Caco-2 (cell line): ENCODE measurements around the gene COX6A1. TPM values are rescaled to one million over a fixed set of nuclear protein-coding genes. Genes with fewer than 3 reads are reported as not detected.

ENCODE experiments used
- BruUV-seq: library from RNA; stranded (reverse); fragments of 400-500 nt; replicated peaks from 2 replicates; lab custom pipeline; 2021; lab: Mats Ljungman, UMichigan
- CTCF ChIA-PET: fragments of 300-600 bp; sonication (Branson Sonifier 250); formaldehyde crosslinking; loops from one replicate; lab custom pipeline; 2022; ENCODE audit warnings: antibody characterized with exemption; lab: Charles Lee
- POLR2A ChIA-PET: fragments of 300-600 bp; sonication (Branson Sonifier 250); formaldehyde crosslinking; loops from one replicate; lab custom pipeline; 2022; ENCODE audit warnings: antibody characterized with exemption; lab: Charles Lee
- DNase-seq, 2 experiments: peaks; one replicate each; pipeline versions ENCODE4 v3.0.0 to v3.0.0-alpha.2; 2020 to 2022
- H3K27me3 ChIP-seq: replicated peaks from 2 replicates; pipeline ENCODE4 v1.6.0; 2011; ENCODE audit warnings: low read length; ENCODE audit not compliant: control insufficient read depth, insufficient read depth
- H3K36me3 ChIP-seq: 2 replicates; pipeline ENCODE4 v1.5.1; 2011; ENCODE audit warnings: low read length; ENCODE audit not compliant: control insufficient read depth, insufficient read depth
- H3K4me1 ChIP-seq: fragments of 250-450 bp; sonication (Bioruptor Pico); 2 replicates; pipeline ENCODE4 v1.5.1; 2020; ENCODE audit warnings: mild to moderate bottlenecking
- H3K4me3 ChIP-seq: 2 replicates; pipeline ENCODE4 v1.5.1; 2011; ENCODE audit warnings: low read depth, mild to moderate bottlenecking, control low read depth, low read length
- H3K9me3 ChIP-seq: fragments of 250-450 bp; sonication (Bioruptor Pico); 2 replicates; pipeline ENCODE4 v1.5.1; 2020; ENCODE audit warnings: mild to moderate bottlenecking, moderate library complexity
- H3K27ac Mint-ChIP-seq: one replicate; pipeline ENCODE4 v1.8.0; 2022; ENCODE audit warnings: mixed read lengths; ENCODE audit not compliant: unreplicated experiment
- H3K27me3 Mint-ChIP-seq: one replicate; pipeline ENCODE4 v1.8.0; 2022; ENCODE audit warnings: mixed read lengths; ENCODE audit not compliant: insufficient read depth, unreplicated experiment
- H3K36me3 Mint-ChIP-seq: one replicate; pipeline ENCODE4 v1.8.0; 2022; ENCODE audit warnings: mild to moderate bottlenecking, mixed read lengths; ENCODE audit not compliant: insufficient read depth, unreplicated experiment
- H3K4me1 Mint-ChIP-seq: one replicate; pipeline ENCODE4 v1.8.0; 2022; ENCODE audit warnings: low read depth, mixed read lengths; ENCODE audit not compliant: unreplicated experiment
- H3K4me3 Mint-ChIP-seq: one replicate; pipeline ENCODE4 v1.8.0; 2022; ENCODE audit warnings: mild to moderate bottlenecking, moderate library complexity, mixed read lengths; ENCODE audit not compliant: unreplicated experiment
- H3K9me3 Mint-ChIP-seq: one replicate; pipeline ENCODE4 v1.8.0; 2022; ENCODE audit warnings: mixed read lengths; ENCODE audit not compliant: unreplicated experiment
- CTCF ChIP-seq, 2 experiments: fragments of 200-600 bp in 1 of 2; IDR thresholded peaks; 1 replicate in 1 of 2; 2 replicates in 1 of 2; pipeline versions ENCODE4 v1.5.1 to v1.8.0; 2011 to 2022; ENCODE audit warnings: antibody characterized with exemption in 1 of 2, control low read depth in 1 of 2, inconsistent platforms in 1 of 2, low read depth in 1 of 2, low read length in 1 of 2, mild to moderate bottlenecking in 1 of 2, moderate library complexity in 1 of 2; ENCODE audit not compliant: insufficient read depth in 1 of 2, severe bottlenecking in 1 of 2, unreplicated experiment in 1 of 2
- intact Hi-C: fragments of 100-400 bp; cut with micrococcal nuclease; formaldehyde crosslinking; loops from one replicate; pipeline ENCODE4 v1.10.0; 2022; ENCODE audit not compliant: unreplicated experiment
- total RNA-seq: library from RNA; stranded (reverse); gene quantifications from 2 replicates; pipeline ENCODE4 v1.2.3, GENCODE V29; 2022

Gene COX6A1
- total RNA-seq, 1 experiment from 2014 or later: 474 TPM

GRCh38 chr12:120489018-120489417 lies 51.1 kb downstream of the COX6A1 start:
- H3K4me3 Mint-ChIP-seq: no peak overlapping the region
- Histone ChIP-seq H3K27me3 (no peaks in the 10 kb centered on the region), H3K9me3 (no peaks in the 10 kb centered on the region), H3K4me3 (no peak overlapping the region), H3K36me3 (no peaks in the 10 kb centered on the region), H3K4me1 (no peaks in the 10 kb centered on the region)
- no TSS peak for BruUV-seq
- H3K27me3 Mint-ChIP-seq: no peaks in the 10 kb centered on the region
- ChIA-PET CTCF (no interaction called here), POLR2A (no interaction called here)
- no peak overlapping the region for H3K27ac Mint-ChIP-seq
- no peaks in the 10 kb centered on the region for H3K9me3 Mint-ChIP-seq
- TF ChIP-seq CTCF (IDR thresholded peaks at IDR 0.05; ENCODE audit: insufficient read depth in 1 of 2, low read depth in 1 of 2, low read length in 1 of 2, severe bottlenecking in 1 of 2, unreplicated experiment in 1 of 2): no peak
- intact Hi-C loops: no loop called here
- no peaks in the 10 kb centered on the region for H3K4me1 Mint-ChIP-seq
- DNase-seq: no peak
- H3K36me3 Mint-ChIP-seq: no peaks in the 10 kb centered on the region

GRCh38 chr12:120490325-120490724 lies 52.4 kb downstream of the COX6A1 start:
- no peak for TF ChIP-seq CTCF (IDR thresholded peaks at IDR 0.05; ENCODE audit: insufficient read depth in 1 of 2, low read depth in 1 of 2, low read length in 1 of 2, severe bottlenecking in 1 of 2, unreplicated experiment in 1 of 2)
- no peaks in the 10 kb centered on the region for H3K27me3 ChIP-seq
- H3K4me1 Mint-ChIP-seq: peaks cover 7% of the 10 kb centered on the region
- H3K4me3 ChIP-seq: no peak overlapping the region
- intact Hi-C loops: no loop called here
- H3K27ac Mint-ChIP-seq: no peak overlapping the region
- POLR2A ChIA-PET: no interaction called here
- H3K9me3 ChIP-seq: no peaks in the 10 kb centered on the region
- no peaks in the 10 kb centered on the region for H3K9me3 Mint-ChIP-seq
- 0 out of 2 replicates have a peak, but pooled peaks cover 6% of the 10 kb centered on the region for H3K4me1 ChIP-seq
- H3K4me3 Mint-ChIP-seq: no peak overlapping the region
- no peak for DNase-seq
- H3K36me3 Mint-ChIP-seq: no peaks in the 10 kb centered on the region
- CTCF ChIA-PET: interaction anchor here (0.6 kb wide), 1 partner anchor 307 kb away, joined by 4 read pairs; no protein-coding TSS in a partner anchor
- no peaks in the 10 kb centered on the region for H3K36me3 ChIP-seq
- BruUV-seq: no TSS peak
- no peaks in the 10 kb centered on the region for H3K27me3 Mint-ChIP-seq

Other genes with a start within 250 kb of the COX6A1 start
- 154 and 171 TPM in 2 replicates for gene GCN1, start 243.4 kb upstream of the COX6A1 start, total RNA-seq
- gene RPLP0, start 237.0 kb upstream of the COX6A1 start, total RNA-seq: 2,379 and 2,383 TPM in 2 replicates
- 150 and 162 TPM in 2 replicates for gene PXN, start 172.4 kb upstream of the COX6A1 start, total RNA-seq
- gene RNU4-2, start 146.2 kb upstream of the COX6A1 start, total RNA-seq: 3,944 and 3,946 TPM in 2 replicates
- gene RNU4-1, start 144.9 kb upstream of the COX6A1 start, total RNA-seq: 3,380 and 3,645 TPM in 2 replicates
- 2.1 and 3.6 TPM in 2 replicates for gene SIRT4, start 135.8 kb upstream of the COX6A1 start, total RNA-seq
- not detected in 2 replicates for gene PLA2G1B, start 110.3 kb upstream of the COX6A1 start, total RNA-seq
- gene MSI1, start 68.9 kb upstream of the COX6A1 start, total RNA-seq: 21.7 and 24.8 TPM in 2 replicates
- 34.5 and 36.7 TPM in 2 replicates for gene TRIAP1, start 8.3 kb downstream of the COX6A1 start, total RNA-seq
- gene GATC, start 8.3 kb downstream of the COX6A1 start, total RNA-seq: 30.9 and 33.2 TPM in 2 replicates
- 240 and 244 TPM in 2 replicates for gene SRSF9, start 31.6 kb downstream of the COX6A1 start, total RNA-seq
- 323 and 324 TPM in 2 replicates for gene DYNLL1, start 58.0 kb downstream of the COX6A1 start, total RNA-seq
- 20.7 and 20.9 TPM in 2 replicates for gene COQ5, start 91.0 kb downstream of the COX6A1 start, total RNA-seq
- gene RNF10, start 96.2 kb downstream of the COX6A1 start, total RNA-seq: 133 and 164 TPM in 2 replicates
- 49.5 and 53.9 TPM in 2 replicates for gene POP5, start 143.3 kb downstream of the COX6A1 start, total RNA-seq
- 0.95 and 1.0 TPM in 2 replicates for gene CABP1, start 202.5 kb downstream of the COX6A1 start, total RNA-seq
- gene MLEC, start 249.0 kb downstream of the COX6A1 start, total RNA-seq: 143 and 150 TPM in 2 replicates